ENCODE results near the gene TRMT11. TPM values are rescaled to one million over a fixed set of nuclear protein-coding genes. Genes with fewer than 3 reads are reported as not detected.

The TRMT11 gene
- total and polyA plus RNA-seq, 2 of the 8 experiments (the other 6 are each of a cell fraction or from before 2014, with no cell fraction given), result 19.7 to 32.4 TPM

DNA sequence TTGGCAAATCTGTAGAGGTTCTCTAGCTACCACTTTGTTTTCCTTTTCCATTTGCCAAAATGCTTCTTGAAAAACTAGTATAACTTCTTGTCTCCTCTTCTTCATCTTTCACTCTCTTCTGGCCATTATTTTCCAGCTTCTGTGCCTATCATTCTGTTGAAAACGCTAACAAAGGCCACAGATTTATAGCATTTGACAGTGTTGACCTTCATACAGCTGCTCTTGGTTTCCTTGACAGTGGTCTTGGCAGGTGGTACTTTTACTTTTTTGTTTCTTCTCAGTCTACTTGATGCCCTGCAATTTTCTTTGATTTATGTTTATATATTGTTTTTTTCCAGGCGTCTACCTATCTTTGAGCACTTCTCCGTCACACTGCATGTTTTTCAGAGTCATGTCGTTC is 23.7 kb downstream of the TRMT11 start:
- ChIA-PET POLR2A (ENCODE audit: partially characterized antibody) (no interaction called here), CTCF (ENCODE audit: partially characterized antibody) (interaction anchor here (5.4 kb wide), 1 partner anchor 12 kb away, joined by 39 read pairs; no protein-coding TSS in a partner anchor)
- Histone ChIP-seq H2BK12ac (ENCODE audit: low read depth, low read length) (no peak overlapping the region), H3K9ac (replicated peaks in 1 of 4; ENCODE audit: extremely low read depth in 1 of 4, low read depth in 3 of 4, low read length in 3 of 4) (no peak overlapping the region), H2BK15ac (ENCODE audit: low read length) (no peak overlapping the region), H3K4me2 (ENCODE audit: insufficient read depth in 1 of 2, low read depth in 2 of 2, low read length in 2 of 2) (no peak overlapping the region), H2BK5ac (ENCODE audit: low read depth, low read length) (no peak overlapping the region), H3K14ac (ENCODE audit: insufficient read length) (no peak overlapping the region), H3K79me1 (ENCODE audit: low read depth, low read length) (no peaks in the 10 kb centered on the region), H2BK20ac (ENCODE audit: low read length) (no peak overlapping the region), H4K5ac (ENCODE audit: insufficient read length, low read depth, low read length) (no peak overlapping the region), H4K20me1 (replicated peaks in 1 of 2; ENCODE audit: control insufficient read depth in 1 of 2, insufficient read depth in 2 of 2, low read length in 2 of 2) (no peaks in the 10 kb centered on the region), H4K8ac (ENCODE audit: extremely low read depth, insufficient read depth, low read length) (no peak overlapping the region), H3K23ac (ENCODE audit: insufficient read length) (no peak overlapping the region), H3K9me3 (ENCODE audit: insufficient read depth in 2 of 2, low read depth in 1 of 2, low read length in 1 of 2) (no peaks in the 10 kb centered on the region), H3K56ac (replicated peaks; ENCODE audit: insufficient read length, low read depth, low read length) (no peak overlapping the region), H3K27ac (ENCODE audit: low read depth, low read length) (no peak overlapping the region), H3K4me3 (ENCODE audit: extremely low read depth in 1 of 4, insufficient read depth in 2 of 4, low read depth in 3 of 4, low read length in 4 of 4) (no peak overlapping the region), H4K91ac (replicated peaks; ENCODE audit: insufficient read length, low read length) (no peak overlapping the region), H2AFZ (ENCODE audit: low read length) (no peak overlapping the region), H3K18ac (ENCODE audit: extremely low read depth, low read length) (no peak overlapping the region), H3K4ac (replicated peaks; ENCODE audit: insufficient read length, low read depth, low read length) (no peak overlapping the region), H3K23me2 (ENCODE audit: low read depth, low read length) (no peaks in the 10 kb centered on the region), H3K36me3 (ENCODE audit: control insufficient read depth in 2 of 4, insufficient read depth in 4 of 4, low read length in 3 of 4) (peaks cover 3 to 74% (median 32%) of the 10 kb centered on the region in 4 experiments; a peak in 7 of 8 replicates), H3K79me2 (ENCODE audit: control insufficient read depth in 1 of 2, insufficient read depth in 2 of 2, low read length in 2 of 2) (peaks cover 0 to 2% of the 10 kb centered on the region in 2 experiments; a peak in 1 of 4 replicates), H3K27me3 (replicated peaks in 1 of 4; ENCODE audit: control insufficient read depth in 3 of 4, extremely low read depth in 1 of 4, insufficient read depth in 3 of 4, low read length in 3 of 4) (no peaks in the 10 kb centered on the region), H3K4me1 (replicated peaks in 1 of 4; ENCODE audit: control insufficient read depth in 3 of 4, insufficient read depth in 4 of 4, low read length in 3 of 4) (no peaks in the 10 kb centered on the region), H2BK120ac (replicated peaks; ENCODE audit: low read depth, low read length) (no peak overlapping the region), H2AK5ac (ENCODE audit: low read depth, low read length) (no peak overlapping the region)
- WGBS, 2 experiments (ENCODE audit: extremely low coverage in 1 of 2, insufficient coverage in 1 of 2, insufficient read length in 1 of 2, insufficient replicate concordance in 2 of 2, low coverage in 1 of 2, low lambda C conversion rate in 2 of 2, missing lambda C conversion rate in 1 of 2), result 92% methylated on average over 4 of the region's 4 CpGs; no CpG with 5 or more reads in 1 of the 2 experiments
- DNase-seq (ENCODE audit: low read depth in 1 of 2, low spot score in 2 of 2) (no peak), FAIRE-seq (no peak)
- no peak for TF ChIP-seq SIX5 (IDR thresholded peaks at IDR 0.05; ENCODE audit: low read depth, low read length)
- TF ChIP-seq, protein P1, sequence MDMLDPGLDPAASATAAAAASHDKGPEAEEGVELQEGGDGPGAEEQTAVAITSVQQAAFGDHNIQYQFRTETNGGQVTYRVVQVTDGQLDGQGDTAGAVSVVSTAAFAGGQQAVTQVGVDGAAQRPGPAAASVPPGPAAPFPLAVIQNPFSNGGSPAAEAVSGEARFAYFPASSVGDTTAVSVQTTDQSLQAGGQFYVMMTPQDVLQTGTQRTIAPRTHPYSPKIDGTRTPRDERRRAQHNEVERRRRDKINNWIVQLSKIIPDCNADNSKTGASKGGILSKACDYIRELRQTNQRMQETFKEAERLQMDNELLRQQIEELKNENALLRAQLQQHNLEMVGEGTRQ (IDR thresholded peaks at IDR 0.05; ENCODE audit: low read length), result no peak
